Nephron progenitor cell (in vitro differentiated cells): Measurements from ENCODE around the gene RAB15.

Experiments
- DNase-seq: peaks from one replicate; pipeline ENCODE4 v3.0.0; 2021
- H3K27ac Mint-ChIP-seq: 2 replicates; pipeline ENCODE4 v1.8.0; 2021; ENCODE audit warnings: mild to moderate bottlenecking, moderate library complexity, mixed read lengths
- H3K27me3 Mint-ChIP-seq: 2 replicates; pipeline ENCODE4 v1.8.0; 2021; ENCODE audit warnings: mild to moderate bottlenecking, low read depth, mixed read lengths; ENCODE audit not compliant: poor library complexity
- H3K36me3 Mint-ChIP-seq: 2 replicates; pipeline ENCODE4 v1.8.0; 2021; ENCODE audit warnings: low read depth, mixed read lengths
- H3K4me1 Mint-ChIP-seq: 2 replicates; pipeline ENCODE4 v1.8.0; 2021; ENCODE audit warnings: mixed read lengths
- H3K4me3 Mint-ChIP-seq: 2 replicates; pipeline ENCODE4 v1.8.0; 2021; ENCODE audit warnings: mild to moderate bottlenecking, moderate library complexity, mixed read lengths
- H3K9me3 Mint-ChIP-seq: 2 replicates; pipeline ENCODE4 v1.8.0; 2021; ENCODE audit warnings: mild to moderate bottlenecking, moderate library complexity, mixed read lengths
- CTCF ChIP-seq: fragments of 200-600 bp; sonication (generic); IDR thresholded peaks from 2 replicates; pipeline ENCODE4 v1.5.0; 2021; ENCODE audit warnings: antibody characterized with exemption

The RAB15 gene

GRCh38 chr14:64995291-64995690 is 23.2 kb upstream of the RAB15 start:
- H3K27ac Mint-ChIP-seq = no peak overlapping the region
- no peaks in the 10 kb centered on the region for H3K9me3 Mint-ChIP-seq
- H3K4me3 Mint-ChIP-seq = no peak overlapping the region
- DNase-seq = no peak
- peaks cover 3% of the 10 kb centered on the region for H3K27me3 Mint-ChIP-seq
- no peak for TF ChIP-seq CTCF
- H3K36me3 Mint-ChIP-seq = no peaks in the 10 kb centered on the region
- peaks cover 4% of the 10 kb centered on the region for H3K4me1 Mint-ChIP-seq

- Mint-ChIP-seq H3K27me3 (peaks cover 3% of the 10 kb centered on the region), H3K36me3 (no peaks in the 10 kb centered on the region), H3K4me3 (no peak overlapping the region), H3K27ac (no peak overlapping the region), H3K9me3 (no peaks in the 10 kb centered on the region), H3K4me1 (peaks cover 10% of the 10 kb centered on the region)
- no peak for DNase-seq
- no peak for TF ChIP-seq CTCF
Measured at GRCh38 chr14:64994540-64994939, 22.4 kb upstream of the RAB15 start.

- no peak overlapping the region for H3K27ac Mint-ChIP-seq
- no peak for DNase-seq
- peaks cover 3% of the 10 kb centered on the region for H3K27me3 Mint-ChIP-seq
- H3K9me3 Mint-ChIP-seq = no peaks in the 10 kb centered on the region
- TF ChIP-seq CTCF = no peak
- no peak overlapping the region for H3K4me3 Mint-ChIP-seq
- no peaks in the 10 kb centered on the region for H3K36me3 Mint-ChIP-seq
- H3K4me1 Mint-ChIP-seq = peaks cover 16% of the 10 kb centered on the region
Measured at GRCh38 chr14:64993266-64993930, 21.3 kb upstream of the RAB15 start.

GRCh38 chr14:64992328-64992885 is 20.3 kb upstream of the RAB15 start:
- Mint-ChIP-seq H3K4me3 (no peak overlapping the region), H3K9me3 (no peaks in the 10 kb centered on the region), H3K36me3 (no peaks in the 10 kb centered on the region), H3K27me3 (peaks cover 3% of the 10 kb centered on the region), H3K4me1 (peaks cover 23% of the 10 kb centered on the region), H3K27ac (no peak overlapping the region)
- TF ChIP-seq CTCF = no peak
- DNase-seq = no peak

- Mint-ChIP-seq H3K4me3 (no peak overlapping the region), H3K9me3 (no peaks in the 10 kb centered on the region), H3K27ac (no peak overlapping the region), H3K27me3 (peaks cover 9% of the 10 kb centered on the region), H3K4me1 (peaks cover 32% of the 10 kb centered on the region), H3K36me3 (no peaks in the 10 kb centered on the region)
- no peak for TF ChIP-seq CTCF
- DNase-seq = no peak
Measured at GRCh38 chr14:64990939-64991338, 18.8 kb upstream of the RAB15 start.

- no peak for DNase-seq
- H3K4me1 Mint-ChIP-seq = peaks cover 33% of the 10 kb centered on the region
- no peaks in the 10 kb centered on the region for H3K9me3 Mint-ChIP-seq
- no peak overlapping the region for H3K27ac Mint-ChIP-seq
- H3K36me3 Mint-ChIP-seq = no peaks in the 10 kb centered on the region
- peaks cover 16% of the 10 kb centered on the region for H3K27me3 Mint-ChIP-seq
- no peak for TF ChIP-seq CTCF
- H3K4me3 Mint-ChIP-seq = no peak overlapping the region
Measured at GRCh38 chr14:64990296-64990695, 18.2 kb upstream of the RAB15 start.
